Pons (tissue), 1 donor: Measurements from ENCODE around the gene COP1.
"Not testable (repeated sequence)": the region's sequence is repeated elsewhere in the genome, so short reads cannot be mapped to it uniquely, and the experiment has no call there.

Experiments used
- DNase-seq: peaks from one replicate; pipeline ENCODE4 v3.0.0-alpha.2; 2016; ENCODE audit warnings: low spot score

Gene COP1

GRCh38 chr1:176122282-176122681 is 84.8 kb downstream of the COP1 start:
- no peak for DNase-seq

GRCh38 chr1:176119549-176119948 is 87.5 kb downstream of the COP1 start:
- DNase-seq = no peak

GRCh38 chr1:176118985-176119384 is 88.1 kb downstream of the COP1 start:
- DNase-seq = no peak

- DNase-seq = no peak
These were observed 95.3 kb downstream of the COP1 start for GRCh38 chr1:176111835-176112234.

- no peak for DNase-seq
These were observed 96.9 kb downstream of the COP1 start for GRCh38 chr1:176110203-176110602.

GRCh38 chr1:176102768-176103350 is 104.2 kb downstream of the COP1 start:
- DNase-seq = no peak

GRCh38 chr1:176101951-176102642 is 105.0 kb downstream of the COP1 start:
- no peak for DNase-seq

GRCh38 chr1:176098560-176098959 is 108.5 kb downstream of the COP1 start:
- DNase-seq = no peak

GRCh38 chr1:176096015-176096414 is 111.1 kb downstream of the COP1 start:
- no peak for DNase-seq

- DNase-seq = no peak
These were observed 116.3 kb downstream of the COP1 start for GRCh38 chr1:176090766-176091165.

GRCh38 chr1:176087746-176088145 is 119.3 kb downstream of the COP1 start:
- not testable (repeated sequence) for DNase-seq

- peak; percentile 88 for DNase-seq
These were observed 133.4 kb downstream of the COP1 start for GRCh38 chr1:176073524-176074157.

GRCh38 chr1:176068901-176069300 is 138.2 kb downstream of the COP1 start:
- DNase-seq = no peak

- DNase-seq = no peak
These were observed 138.8 kb downstream of the COP1 start for GRCh38 chr1:176068256-176068655.

GRCh38 chr1:176066709-176067108 is 140.4 kb downstream of the COP1 start:
- DNase-seq = no peak

- DNase-seq = no peak
These were observed 148.4 kb downstream of the COP1 start for GRCh38 chr1:176058686-176059085.

GRCh38 chr1:176056312-176056711 is 150.8 kb downstream of the COP1 start:
- no peak for DNase-seq

- no peak for DNase-seq
These were observed 151.7 kb downstream of the COP1 start for GRCh38 chr1:176055398-176055797.

- DNase-seq = no peak
These were observed 155.1 kb downstream of the COP1 start for GRCh38 chr1:176051902-176052518.

GRCh38 chr1:176051402-176051801 is 155.7 kb downstream of the COP1 start:
- no peak for DNase-seq

GRCh38 chr1:176049582-176049981 is 157.5 kb downstream of the COP1 start:
- DNase-seq = no peak

- no peak for DNase-seq
These were observed 160.2 kb downstream of the COP1 start for GRCh38 chr1:176046926-176047325.

- DNase-seq = no peak
These were observed 163.5 kb downstream of the COP1 start for GRCh38 chr1:176043537-176043936.
